ENCODE data around the gene JPH2. TPM values are rescaled to one million over a fixed set of nuclear protein-coding genes. Genes with fewer than 3 reads are reported as not detected.
A peak's percentile ranks its signal among the peaks of the same experiment; 100 is the strongest.

The JPH2 gene
- total RNA-seq, 1 experiment from 2014 or later: 0.17 TPM

GRCh38 chr20:44074252-44075151, 112.5 kb downstream of the JPH2 start:
- RAD21 ChIA-PET (ENCODE audit: low non-redundant PET in 1 of 2, low total read pairs in 2 of 2, uncharacterized antibody in 2 of 2, unreplicated experiment in 2 of 2): interaction anchor here in 1 of 2 experiments (0.6 kb wide), 1 partner anchor 99 kb away, joined by 8 read pairs; no protein-coding TSS in a partner anchor
- Histone ChIP-seq H3K27me3 (ENCODE audit: insufficient read depth, low read length) (no peaks in the 10 kb centered on the region), H3K4me1 (ENCODE audit: control insufficient read depth in 1 of 2, insufficient read depth in 2 of 2, low read length in 2 of 2) (peaks cover 0 to 15% of the 10 kb centered on the region in 2 experiments; a peak in 2 of 4 replicates), H2AFZ (ENCODE audit: low read depth, low read length, poor library complexity, severe bottlenecking) (no peak overlapping the region), H3K4me2 (ENCODE audit: low read length) (peak overlapping the region; percentile 52), H3K79me2 (ENCODE audit: insufficient read depth, low read length) (no peaks in the 10 kb centered on the region), H3K36me3 (ENCODE audit: control insufficient read depth in 1 of 2, insufficient read depth in 2 of 2, low read length in 2 of 2) (no peaks in the 10 kb centered on the region), H3K9me2 (ENCODE audit: insufficient read depth) (no peaks in the 10 kb centered on the region), H3K9me3 (ENCODE audit: control insufficient read depth in 1 of 2, insufficient read depth in 1 of 2, low read depth in 1 of 2, low read length in 2 of 2) (no peaks in the 10 kb centered on the region), H4K20me1 (ENCODE audit: insufficient read depth) (no peaks in the 10 kb centered on the region), H3K27ac (ENCODE audit: low read depth, low read length) (no peak overlapping the region), H3K9ac (ENCODE audit: low read length) (0 out of 2 replicates have a peak overlapping the region, but pooled peaks have one; percentile 8), H3K4me3 (replicated peaks in 1 of 2; ENCODE audit: low read depth in 1 of 2, low read length in 2 of 2) (no peak overlapping the region)
- TF ChIP-seq ELF1 (IDR thresholded peaks at IDR 0.05; ENCODE audit: borderline replicate concordance, low read depth) (no peak), REST (IDR thresholded peaks at IDR 0.05; ENCODE audit: low read depth) (no peak), JUND (IDR thresholded peaks at IDR 0.05) (0 out of 2 replicates have a peak, but pooled peaks have one; percentile 22), RAD21 (IDR thresholded peaks at IDR 0.05; ENCODE audit: low read depth) (peak; percentile 20; the same call in 1 of the 2 replicates), FOSL1 (IDR thresholded peaks at IDR 0.05; ENCODE audit: low read depth) (peak; percentile 86), SP1 (IDR thresholded peaks at IDR 0.05; ENCODE audit: low read depth) (peak; percentile 24; the same call in 1 of the 2 replicates), CTCF (IDR thresholded peaks at IDR 0.05 in 2 of 3, conservative IDR thresholded peaks at IDR 0.05 in 1 of 3; ENCODE audit: borderline replicate concordance in 1 of 3, insufficient read depth in 1 of 3, low read depth in 2 of 3, low read length in 2 of 3) (no peak)
- POLR2A ChIA-PET: no interaction called here
- no TSS peak for BruUV-seq (replicated peaks)
- ATAC-seq (peak; percentile 68), DNase-seq (ENCODE audit: low read depth, low spot score) (no peak)
- CTCF ChIA-PET: no interaction called here
- intact Hi-C loops (cut with micrococcal nuclease): no loop called here
